ENCODE results near the gene TRIP4.
"Not testable (repeated sequence)": the region's sequence is repeated elsewhere in the genome, so short reads cannot be mapped to it uniquely, and the experiment has no call there.

Gene TRIP4

GRCh38 chr15:64387562-64388168 lies at the start of gene TRIP4:
Gene TRIP4 (plus strand): TSS chr15:64387836. CDS start chr15:64387864, 28 bp downstream.
- DNase-seq, result peak; percentile 93

DNA sequence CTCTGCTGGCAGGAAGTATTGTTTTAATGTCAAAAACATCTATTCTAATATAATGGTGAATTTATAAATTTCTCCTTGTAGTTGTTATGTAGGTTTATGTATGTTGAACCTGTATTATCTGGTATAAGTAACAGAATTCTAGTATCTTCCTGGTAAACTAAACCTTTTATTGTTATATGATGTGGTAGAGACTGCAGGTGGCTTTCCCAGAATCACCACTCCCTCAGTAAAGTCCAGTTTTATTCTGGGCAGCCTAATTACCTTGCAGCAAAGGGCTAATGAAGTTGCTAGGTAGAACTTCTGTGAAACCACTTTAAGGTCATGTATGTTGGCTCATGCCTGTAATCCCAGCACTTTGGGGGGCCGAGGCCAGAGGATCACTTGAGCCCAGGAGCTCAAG lies 47.3 kb upstream of the TRIP4 start:
- no peak for DNase-seq

DNA sequence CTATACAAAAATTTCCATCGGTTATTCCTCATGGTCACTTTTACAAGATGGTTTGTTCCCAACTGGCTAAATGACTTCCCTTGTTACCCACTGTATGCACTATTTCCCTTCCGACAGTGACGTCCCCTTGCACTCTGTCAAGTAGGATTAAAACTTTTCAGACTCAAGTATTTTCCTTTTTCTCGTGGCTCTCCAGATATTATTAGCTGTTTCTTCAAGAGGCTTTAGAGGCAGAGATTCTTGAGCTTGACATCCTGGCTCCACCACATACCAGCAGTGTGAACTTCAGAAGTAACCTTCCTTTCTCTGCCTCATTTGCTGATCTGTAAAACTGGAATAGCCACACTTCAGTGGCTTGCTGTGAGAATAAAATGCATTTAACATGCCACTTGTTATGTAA lies 45.7 kb upstream of the TRIP4 start:
- DNase-seq, result no peak

GRCh38 chr15:64343222-64343621 lies 44.4 kb upstream of the TRIP4 start:
- no peak for DNase-seq

DNA sequence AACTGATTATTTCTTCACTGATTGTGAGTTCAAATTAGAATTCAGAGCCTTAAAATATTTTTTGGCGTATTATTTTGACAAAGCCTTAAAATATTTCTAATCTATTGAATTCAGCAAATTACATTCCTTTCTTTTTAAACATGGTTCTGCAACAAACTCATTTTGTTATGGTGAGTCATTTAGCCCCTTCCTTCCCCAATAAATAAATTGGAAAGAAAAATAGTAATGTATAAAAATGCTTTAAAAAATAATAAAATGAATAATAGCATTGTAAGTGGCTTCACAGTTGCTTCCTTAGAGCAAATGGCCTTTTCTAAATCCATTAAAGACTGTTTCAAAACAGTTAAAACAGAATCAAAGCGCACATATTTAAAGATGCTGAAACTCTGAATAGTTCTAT lies 43.8 kb upstream of the TRIP4 start:
- DNase-seq, result no peak

DNA sequence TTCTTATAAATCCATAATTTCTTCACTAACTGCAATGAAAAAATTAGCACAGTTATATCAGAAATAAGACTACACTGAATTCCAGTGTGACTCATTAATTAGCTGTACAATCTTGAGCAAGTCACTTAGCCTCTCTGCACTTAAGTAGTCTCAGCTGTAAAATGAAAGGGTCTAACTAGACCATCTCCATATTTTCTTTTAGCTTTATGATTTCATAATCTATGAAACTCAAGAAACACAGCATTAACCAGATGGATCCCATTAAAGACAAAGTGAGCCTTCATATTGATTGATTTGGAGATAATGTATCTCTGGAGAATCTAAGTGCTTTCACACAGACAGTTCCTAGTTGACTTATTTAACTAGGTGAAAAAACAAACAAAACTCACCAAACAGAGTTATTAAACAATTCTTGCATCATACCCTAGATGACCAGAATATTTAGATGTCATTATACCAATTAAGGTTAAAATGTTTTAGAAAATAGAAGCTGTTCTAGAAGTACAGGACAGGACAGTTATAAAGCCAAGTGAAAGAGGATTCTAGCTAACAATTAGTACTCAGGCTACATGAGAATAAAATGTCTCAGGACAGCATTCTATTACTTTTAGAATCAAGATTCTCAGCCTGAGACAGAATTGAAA lies 42.9 kb upstream of the TRIP4 start:
- no peak for DNase-seq

DNA sequence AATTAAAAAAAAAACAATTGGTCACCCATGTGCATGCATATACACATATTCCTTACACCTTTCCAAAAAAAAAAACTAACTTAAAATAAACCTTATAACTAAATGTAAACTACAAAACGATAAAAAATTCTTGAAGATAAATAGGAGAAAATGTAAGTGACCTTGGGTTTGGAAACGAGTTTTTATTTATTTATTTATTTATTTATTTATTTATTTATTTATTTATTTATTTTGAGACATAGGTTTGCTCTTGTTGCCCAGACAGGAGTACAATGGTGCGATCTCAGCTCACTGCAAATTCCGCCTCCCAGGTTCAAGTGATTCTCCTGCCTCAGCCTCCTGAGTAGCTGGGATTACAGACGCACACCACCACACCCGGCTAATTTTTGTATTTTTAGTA lies 41.4 kb upstream of the TRIP4 start:
- DNase-seq, result not testable (repeated sequence)

GRCh38 chr15:64348455-64348854 lies 39.2 kb upstream of the TRIP4 start:
- no peak for DNase-seq

DNA sequence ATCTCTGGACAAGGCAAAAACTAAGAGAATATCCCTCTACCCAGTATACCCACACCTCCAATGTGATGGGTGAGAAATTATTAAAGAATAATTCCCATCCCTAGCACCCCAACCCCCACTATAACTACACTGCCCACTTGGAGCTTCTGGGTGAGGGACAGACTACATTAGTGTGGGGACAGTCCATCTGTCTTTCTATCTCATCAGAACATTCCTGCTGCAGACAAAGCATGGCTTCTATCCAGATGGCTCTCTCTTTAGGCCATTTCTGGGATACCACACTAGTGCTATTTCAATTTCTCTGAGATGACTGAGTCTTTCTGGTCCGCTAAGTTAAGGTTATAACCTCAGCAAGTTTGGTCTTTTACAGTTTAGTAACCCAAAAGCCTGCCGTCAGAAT lies 38.3 kb upstream of the TRIP4 start:
- DNase-seq, result no peak

GRCh38 chr15:64351265-64351664 lies 36.4 kb upstream of the TRIP4 start:
- no peak for DNase-seq

- DNase-seq, result no peak
Observed at GRCh38 chr15:64354688-64355344, 32.8 kb upstream of the TRIP4 start.

- no peak for DNase-seq
Observed at GRCh38 chr15:64355348-64355943, 32.2 kb upstream of the TRIP4 start.

DNA sequence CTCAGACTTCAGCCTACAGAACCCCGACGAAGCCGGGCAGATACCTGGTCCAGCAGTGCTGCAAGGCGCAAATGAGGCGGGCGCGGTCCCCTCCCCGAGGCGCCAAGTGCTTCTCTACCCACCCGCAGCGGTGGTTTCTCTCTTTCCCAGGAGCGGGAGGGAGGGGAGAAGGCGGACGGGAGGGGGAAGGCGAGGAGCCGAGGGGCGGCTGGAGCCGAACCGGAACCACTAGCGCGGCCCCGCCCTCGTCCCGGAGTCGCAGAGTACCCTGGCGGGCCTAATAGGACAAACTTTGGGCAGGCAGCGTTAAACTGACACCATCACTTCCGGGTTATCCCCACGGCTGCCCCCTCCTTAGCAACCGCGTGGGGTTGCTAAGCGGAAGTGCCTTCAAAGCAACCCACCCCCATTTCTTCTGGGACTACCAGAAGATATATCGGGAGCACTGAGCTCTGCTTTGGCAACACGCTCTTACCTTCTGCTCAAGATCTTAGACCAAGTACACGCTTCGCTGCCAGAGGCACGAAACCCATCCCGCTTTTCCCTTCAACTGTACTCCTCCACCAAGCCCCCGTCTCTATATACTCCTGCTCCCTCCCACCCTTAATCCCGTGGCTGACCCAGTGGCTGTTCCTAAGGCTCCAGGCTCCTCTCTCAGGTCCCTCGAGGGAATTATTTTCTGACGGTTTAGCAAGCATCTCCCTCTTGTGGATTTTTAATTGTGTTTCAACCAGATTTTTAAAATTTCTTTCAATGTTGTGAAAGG lies 31.5 kb upstream of the TRIP4 start, which contains the start of gene CSNK1G1:
Gene CSNK1G1 (minus strand): TSS at position 230 of the 766 bp plus-strand sequence. CDS start 55,674 bp downstream, outside the sequence.
- peak; percentile 92 for DNase-seq

- DNase-seq, result no peak
Observed at GRCh38 chr15:64356710-64357040, 31.0 kb upstream of the TRIP4 start.

GRCh38 chr15:64361259-64361658 lies 26.4 kb upstream of the TRIP4 start:
- no peak for DNase-seq

DNA sequence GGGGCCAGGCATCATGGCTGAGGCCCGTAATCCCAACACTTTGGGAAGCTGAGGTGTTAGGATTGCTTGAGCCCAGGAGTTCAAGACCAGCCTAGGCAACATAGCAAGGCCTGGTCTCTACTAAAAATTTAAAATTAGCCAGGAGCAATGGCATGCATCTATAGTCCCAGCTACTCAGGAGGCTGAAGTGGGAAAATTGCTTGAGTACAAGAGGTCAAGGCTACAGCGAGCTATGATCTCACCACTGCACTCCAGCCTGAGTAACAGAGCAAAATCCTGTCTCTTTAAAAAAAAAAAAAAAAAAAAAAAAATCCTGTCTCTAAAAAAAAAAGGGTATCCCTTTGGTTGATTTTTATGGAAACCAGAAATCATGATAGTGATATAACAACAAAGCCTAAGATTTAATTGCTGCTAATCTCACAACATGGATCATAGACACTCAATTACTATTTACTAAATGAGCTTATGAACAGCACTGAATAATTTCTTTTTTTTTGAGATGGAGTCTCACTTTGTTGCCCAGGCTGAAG lies 18.5 kb upstream of the TRIP4 start:
- DNase-seq, result no peak

GRCh38 chr15:64371383-64371782 lies 16.3 kb upstream of the TRIP4 start:
- DNase-seq, result not testable (repeated sequence)

GRCh38 chr15:64373360-64373759 lies 14.3 kb upstream of the TRIP4 start:
- no peak for DNase-seq

DNA sequence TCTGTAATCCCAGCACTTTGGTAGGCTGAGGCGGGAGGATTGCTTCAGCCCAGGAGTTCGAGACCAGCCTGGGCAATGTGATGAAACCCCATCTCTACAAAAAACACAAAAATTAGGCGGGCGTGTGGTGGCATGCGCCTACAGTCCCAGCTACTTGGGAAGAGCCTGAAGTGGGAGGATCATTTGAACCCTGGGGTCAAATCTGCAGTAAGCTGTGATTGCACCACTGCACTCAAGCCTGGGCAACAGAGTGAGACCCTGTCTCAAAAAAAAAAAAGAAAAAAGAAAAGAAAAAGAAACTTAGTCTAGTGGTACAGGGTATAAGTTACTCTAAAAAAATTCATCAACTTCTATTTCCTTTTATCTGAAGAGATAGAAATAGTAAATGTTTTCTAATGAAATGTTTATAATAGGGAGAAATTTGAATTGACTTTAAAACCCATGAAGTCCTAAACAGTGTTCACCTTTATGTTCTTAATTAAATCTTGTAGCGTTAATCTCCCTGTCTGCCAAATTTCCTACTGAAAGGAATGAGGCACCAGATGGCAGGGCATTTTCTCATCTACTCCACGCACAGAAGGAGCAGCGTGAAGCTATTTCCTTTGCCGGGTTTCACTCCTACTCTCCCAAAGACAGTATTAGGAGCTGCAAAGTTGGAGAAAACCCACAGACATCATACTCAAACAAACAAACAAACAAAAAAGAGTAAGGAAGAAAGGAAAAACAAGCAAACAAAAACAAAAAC lies 8.2 kb upstream of the TRIP4 start:
- DNase-seq, result peak; percentile 10

GRCh38 chr15:64380130-64380870 lies 7.3 kb upstream of the TRIP4 start:
- not testable (repeated sequence) for DNase-seq

GRCh38 chr15:64381000-64381751 lies 6.5 kb upstream of the TRIP4 start, which contains the start of gene PCLAF:
Gene PCLAF (minus strand): TSS chr15:64381441. CDS start chr15:64381371, 70 bp downstream.
- peak; percentile 89 for DNase-seq
